ENCODE measurements around the gene FAM53B.

- no peak for TF ChIP-seq CTCF (IDR thresholded peaks at IDR 0.05)
- TF ChIP-seq POLR2A (IDR thresholded peaks at IDR 0.05): no peak
Measured at GRCh38 chr10:124792998-124793352, 48.8 kb upstream of the FAM53B start.
